ENCODE data around the gene DNAH2.

DNAH2 gene, protein sequence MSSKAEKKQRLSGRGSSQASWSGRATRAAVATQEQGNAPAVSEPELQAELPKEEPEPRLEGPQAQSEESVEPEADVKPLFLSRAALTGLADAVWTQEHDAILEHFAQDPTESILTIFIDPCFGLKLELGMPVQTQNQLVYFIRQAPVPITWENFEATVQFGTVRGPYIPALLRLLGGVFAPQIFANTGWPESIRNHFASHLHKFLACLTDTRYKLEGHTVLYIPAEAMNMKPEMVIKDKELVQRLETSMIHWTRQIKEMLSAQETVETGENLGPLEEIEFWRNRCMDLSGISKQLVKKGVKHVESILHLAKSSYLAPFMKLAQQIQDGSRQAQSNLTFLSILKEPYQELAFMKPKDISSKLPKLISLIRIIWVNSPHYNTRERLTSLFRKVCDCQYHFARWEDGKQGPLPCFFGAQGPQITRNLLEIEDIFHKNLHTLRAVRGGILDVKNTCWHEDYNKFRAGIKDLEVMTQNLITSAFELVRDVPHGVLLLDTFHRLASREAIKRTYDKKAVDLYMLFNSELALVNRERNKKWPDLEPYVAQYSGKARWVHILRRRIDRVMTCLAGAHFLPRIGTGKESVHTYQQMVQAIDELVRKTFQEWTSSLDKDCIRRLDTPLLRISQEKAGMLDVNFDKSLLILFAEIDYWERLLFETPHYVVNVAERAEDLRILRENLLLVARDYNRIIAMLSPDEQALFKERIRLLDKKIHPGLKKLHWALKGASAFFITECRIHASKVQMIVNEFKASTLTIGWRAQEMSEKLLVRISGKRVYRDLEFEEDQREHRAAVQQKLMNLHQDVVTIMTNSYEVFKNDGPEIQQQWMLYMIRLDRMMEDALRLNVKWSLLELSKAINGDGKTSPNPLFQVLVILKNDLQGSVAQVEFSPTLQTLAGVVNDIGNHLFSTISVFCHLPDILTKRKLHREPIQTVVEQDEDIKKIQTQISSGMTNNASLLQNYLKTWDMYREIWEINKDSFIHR (N-terminal part only)

DNA sequence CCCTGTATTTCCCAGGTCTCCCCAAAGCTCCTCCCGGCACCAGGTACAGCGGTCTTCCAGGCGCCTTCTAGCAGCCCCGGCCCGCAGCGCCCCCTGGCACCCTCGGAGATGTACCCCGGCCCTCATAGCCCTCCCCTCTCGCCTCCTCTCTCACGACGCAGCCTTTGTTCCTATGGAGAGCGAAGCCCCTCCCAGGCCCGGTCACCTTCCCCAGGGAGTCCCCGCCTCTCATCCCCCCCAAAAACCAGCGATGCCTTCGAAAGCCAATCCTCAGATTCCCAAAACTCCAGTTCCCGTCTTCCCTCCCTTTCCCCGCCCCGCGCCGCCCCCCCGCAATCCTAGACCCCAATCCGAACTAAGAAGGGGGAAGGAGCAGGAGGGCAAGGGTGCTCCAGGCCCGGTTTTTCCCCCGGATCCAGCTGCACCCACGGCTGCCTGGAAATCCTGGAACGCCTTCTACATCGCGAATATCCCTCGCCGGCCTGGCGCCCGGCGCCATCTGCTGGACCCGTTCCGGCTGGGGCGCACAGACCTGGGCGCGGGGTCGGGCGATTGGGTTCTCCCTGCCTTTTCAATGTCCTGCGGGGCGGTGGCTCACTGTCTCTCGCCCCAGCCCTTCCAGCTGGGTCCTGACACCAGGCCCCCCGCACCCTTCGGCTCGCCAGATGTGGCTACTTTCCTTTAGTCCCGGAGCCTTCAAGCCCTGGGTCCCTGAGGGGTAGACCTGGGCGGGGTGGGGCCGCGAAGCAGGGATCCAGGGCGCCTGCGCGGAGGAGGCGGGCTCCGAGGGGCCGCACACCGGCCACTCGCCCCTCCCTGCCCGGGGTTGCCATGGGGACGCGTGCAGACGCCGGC lies at the start of gene DNAH2:
Gene DNAH2 (plus strand): TSS at position 844 of the 855 bp plus-strand sequence. CDS start 1,991 bp downstream, outside the sequence.
- peak; percentile 82 to 86 for DNase-seq

DNA sequence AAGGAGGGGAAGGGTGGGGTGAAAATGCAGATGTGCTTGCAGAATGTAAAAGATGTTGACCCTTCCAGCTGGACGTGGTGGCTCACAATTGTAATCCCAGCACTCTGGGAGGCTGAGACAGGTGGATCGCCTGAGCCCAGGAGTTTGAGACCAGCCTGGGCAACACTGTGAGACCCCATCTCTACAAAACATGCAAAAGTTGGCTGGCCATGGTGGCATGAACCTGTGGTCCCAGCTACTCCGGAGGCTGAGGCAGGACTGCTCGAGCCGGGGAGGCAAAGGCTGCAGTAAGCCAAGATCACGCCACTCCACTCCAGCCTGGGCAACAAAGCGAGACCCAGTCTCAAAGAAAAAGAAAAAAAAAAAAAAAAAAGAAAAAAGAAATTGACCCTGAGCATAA lies 49.1 kb upstream of the DNAH2 start:
- DNase-seq = no peak

DNA sequence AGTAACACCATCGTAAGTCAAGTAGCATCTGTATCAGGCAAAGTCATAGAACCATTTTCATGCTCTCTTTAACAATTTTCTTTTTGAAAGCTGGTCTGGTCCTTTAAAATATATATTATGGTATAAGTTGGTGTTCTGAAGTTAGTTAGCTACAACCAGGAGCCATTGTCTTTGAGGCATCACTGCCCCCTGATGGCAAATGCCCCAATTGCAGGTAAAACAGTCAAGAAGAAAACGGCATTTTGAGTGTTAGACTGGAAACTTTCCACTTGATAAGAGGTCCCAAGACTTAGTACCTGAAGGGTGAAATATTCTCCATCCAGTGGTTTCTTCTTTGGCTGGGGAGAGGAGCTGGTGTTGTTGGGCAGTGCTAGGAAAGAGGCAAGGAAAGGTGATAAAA lies 44.3 kb upstream of the DNAH2 start:
- DNase-seq = no peak

DNA sequence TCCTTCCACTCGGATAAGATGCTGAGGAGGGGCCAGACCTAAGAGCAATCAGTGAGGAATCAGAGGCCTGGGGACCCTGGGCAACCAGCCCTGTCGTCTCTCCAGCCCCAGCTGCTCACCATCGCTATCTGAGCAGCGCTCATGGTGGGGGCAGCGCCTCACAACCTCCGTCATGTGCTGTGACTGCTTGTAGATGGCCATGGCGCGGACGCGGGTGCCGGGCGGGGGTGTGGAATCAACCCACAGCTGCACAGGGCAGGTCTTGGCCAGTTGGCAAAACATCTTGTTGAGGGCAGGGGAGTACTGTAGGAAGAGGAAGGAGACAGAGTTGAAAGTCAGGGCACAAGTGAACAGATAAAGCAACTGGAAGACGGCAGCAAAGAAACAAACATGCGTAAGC lies 42.6 kb upstream of the DNAH2 start:
- no peak for DNase-seq

DNA sequence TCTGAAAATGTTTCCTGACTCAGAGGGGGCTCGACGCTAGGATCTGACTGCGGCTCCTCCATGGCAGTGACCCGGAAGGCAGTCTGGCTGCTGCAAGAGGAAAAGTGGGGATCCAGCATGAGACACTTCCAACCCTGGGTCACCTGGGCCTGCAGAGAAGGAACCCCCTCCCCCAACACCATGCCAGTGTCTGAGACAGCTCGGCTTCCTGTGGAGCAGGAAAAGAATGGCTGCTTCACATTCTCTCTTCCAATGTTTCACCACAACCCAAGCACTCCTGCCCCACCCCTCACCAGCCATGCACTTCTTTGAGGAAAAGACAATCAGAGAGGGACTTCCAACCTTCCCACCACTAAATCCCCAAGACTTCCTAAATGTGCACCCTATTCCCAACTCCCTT lies 41.0 kb upstream of the DNAH2 start:
- DNase-seq = no peak

DNA sequence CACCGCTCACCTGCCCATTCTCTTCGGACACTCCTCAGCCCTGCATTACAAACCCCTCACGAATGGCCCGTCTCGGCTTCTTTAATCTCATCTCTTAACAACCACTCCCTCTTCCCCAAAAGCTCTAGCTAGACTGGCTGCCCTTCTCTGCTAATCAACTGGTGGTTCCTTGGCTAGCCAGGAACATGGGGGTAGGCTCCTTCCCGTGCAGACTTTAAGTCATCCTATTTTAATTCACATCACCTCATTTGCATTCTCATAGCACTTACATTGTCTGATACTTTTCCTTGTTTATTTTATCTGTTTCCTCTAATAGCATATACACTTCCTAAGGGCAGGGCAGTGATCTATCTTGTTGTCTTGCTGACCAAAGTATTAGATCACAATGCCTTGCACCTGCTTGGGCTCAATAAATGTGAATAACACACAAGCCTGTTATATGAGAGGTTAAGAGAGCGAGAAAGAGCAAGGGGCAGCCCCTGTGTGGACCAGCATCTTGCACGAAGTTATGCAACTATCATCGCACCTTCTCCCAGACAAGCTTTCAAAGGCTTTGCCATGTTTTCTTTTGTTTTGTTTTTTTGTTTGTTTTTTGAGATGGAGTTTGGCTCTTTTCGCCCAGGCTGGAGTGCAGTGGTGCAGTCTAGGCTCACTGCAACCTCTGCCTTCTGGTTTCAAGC lies 40.0 kb upstream of the DNAH2 start:
- no peak for DNase-seq

DNA sequence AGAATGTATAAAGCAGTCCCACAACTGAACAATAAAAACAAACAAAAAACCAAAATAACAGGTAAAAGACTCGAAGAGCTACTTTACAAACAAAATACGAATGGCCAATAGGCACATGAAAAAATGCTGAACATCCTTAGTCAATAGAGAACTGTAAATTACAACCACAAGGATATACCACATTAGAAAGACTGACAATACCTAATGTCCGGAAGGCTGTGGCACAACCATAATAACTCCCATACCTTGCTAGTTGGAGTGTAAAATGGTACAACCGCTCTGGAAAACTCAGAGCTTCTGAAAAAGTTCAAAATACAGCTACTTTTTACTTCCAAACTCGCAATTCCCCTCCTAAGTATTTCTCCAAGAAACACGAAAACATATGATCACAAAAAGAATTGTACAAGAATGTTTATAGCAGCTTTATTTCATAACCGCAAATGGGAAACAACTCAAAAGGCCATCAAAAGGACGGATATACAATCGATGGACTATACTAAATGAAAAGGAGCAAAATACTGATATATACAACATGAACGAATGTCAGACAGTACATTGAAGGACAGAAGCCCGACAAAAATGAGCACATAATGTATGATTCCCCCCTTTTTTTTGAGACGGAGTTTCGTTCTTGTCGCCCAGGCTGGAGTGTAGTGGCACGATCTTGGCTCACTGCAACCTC lies 32.6 kb upstream of the DNAH2 start:
- no peak for DNase-seq

DNA sequence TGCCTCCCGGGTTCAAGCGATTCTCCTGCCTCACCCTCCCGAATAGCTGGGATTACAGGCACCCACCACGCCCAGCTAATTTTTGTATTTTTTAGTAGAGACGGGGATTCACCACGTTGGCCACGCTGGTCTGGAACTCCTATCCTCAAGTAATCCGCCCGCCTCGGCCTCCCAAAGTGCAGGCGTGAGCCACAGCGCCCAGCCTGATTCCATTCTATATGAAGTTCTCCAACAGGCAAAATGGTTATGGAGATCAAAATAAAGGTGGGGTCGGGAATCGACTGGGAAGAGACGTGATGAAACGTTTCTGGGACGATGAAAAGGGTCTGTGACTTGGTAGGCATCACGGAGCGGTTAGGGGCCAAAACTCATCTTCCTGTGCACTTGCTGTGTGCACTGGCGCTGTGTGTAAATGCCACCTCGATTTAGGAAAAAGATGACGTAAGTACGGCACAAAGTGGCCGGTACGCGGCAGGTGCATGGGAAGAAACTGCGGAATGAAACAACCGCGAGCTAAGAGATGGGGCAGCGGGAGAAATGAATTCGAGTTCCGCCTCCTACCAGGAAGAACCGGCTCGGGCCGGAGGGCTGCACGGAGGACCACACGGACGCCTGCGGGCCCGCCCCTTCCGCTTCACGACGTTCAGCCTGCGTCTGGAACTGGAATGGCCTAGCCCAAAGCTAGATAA lies 31.9 kb upstream of the DNAH2 start:
- peak; percentile 84 to 89 for DNase-seq

DNA sequence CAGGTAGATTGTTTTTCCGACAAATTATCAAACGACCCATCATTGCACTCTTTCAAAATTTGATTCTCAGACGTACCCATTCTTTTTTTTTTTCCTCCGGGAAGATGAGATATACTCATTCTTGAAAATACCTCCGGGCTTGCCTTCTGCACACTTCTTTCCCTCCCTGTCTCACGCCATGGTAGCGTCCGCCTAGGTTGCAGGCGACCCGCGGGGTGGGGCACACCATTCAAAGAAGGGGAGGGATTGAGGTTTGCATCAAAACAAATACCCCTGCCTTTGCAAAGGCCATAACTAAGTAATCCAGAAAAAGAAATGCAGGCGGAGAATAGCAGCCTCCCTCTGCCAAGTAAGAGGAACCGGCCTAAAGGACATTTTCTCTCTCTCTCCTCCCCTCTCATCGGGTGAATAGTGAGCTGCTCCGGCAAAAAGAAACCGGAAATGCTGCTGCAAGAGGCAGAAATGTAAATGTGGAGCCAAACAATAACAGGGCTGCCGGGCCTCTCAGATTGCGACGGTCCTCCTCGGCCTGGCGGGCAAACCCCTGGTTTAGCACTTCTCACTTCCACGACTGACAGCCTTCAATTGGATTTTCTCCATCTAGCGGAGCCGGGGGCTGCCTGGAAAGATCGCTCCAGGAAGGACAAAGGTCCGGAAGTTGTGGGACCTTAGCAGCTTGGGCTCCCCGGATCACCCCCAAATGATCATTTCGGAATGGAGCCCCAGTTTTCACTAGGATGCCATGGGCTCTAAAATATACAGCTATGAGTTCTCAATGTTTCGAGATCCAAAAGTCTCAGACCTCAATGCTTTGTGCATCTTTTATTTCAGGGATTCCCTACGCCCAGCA lies 31.1 kb upstream of the DNAH2 start:
- DNase-seq = peak; percentile 78 to 82

DNA sequence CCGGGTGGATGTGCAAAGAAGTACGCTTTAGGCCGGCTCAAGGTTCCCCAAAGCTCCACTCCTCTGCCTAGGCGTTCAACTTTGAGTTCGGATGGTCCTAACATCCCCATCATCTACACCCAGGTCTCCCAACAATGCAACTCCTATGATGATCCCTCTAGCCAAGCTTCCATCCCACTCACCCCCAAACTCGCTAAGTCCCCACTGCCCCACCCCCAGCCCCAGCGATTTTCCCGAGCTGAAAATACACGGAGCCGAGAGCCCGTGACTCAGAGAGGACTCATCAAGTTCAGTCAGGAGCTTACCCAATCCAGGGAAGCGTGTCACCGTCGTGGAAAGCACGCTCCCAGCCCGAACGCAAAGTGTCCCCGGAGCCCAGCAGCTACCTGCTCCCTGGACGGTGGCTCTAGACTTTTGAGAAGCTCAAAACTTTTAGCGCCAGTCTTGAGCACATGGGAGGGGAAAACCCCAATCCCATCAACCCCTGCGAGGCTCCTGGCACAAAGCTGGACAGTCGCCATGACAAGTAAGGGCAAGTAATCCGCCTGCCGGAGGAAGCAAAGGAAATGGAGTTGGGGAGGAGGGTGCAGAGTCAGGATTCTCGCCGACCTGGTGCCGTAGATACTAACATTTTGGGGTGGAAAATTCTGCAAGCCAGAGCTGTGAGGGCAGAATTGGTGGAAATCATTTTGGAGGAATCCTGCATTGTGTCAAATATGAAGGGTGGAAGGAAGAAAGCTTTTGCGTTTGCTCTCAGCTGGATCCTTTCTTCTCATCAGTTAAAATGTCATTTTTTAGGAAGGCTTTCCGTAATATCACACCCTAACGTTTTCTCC lies 30.3 kb upstream of the DNAH2 start, which contains the start of gene TP53:
Gene TP53 (minus strand): TSS at position 419 of the 836 bp plus-strand sequence. CDS start 10,896 bp downstream, outside the sequence.
- peak; percentile 78 to 86 for DNase-seq

DNA sequence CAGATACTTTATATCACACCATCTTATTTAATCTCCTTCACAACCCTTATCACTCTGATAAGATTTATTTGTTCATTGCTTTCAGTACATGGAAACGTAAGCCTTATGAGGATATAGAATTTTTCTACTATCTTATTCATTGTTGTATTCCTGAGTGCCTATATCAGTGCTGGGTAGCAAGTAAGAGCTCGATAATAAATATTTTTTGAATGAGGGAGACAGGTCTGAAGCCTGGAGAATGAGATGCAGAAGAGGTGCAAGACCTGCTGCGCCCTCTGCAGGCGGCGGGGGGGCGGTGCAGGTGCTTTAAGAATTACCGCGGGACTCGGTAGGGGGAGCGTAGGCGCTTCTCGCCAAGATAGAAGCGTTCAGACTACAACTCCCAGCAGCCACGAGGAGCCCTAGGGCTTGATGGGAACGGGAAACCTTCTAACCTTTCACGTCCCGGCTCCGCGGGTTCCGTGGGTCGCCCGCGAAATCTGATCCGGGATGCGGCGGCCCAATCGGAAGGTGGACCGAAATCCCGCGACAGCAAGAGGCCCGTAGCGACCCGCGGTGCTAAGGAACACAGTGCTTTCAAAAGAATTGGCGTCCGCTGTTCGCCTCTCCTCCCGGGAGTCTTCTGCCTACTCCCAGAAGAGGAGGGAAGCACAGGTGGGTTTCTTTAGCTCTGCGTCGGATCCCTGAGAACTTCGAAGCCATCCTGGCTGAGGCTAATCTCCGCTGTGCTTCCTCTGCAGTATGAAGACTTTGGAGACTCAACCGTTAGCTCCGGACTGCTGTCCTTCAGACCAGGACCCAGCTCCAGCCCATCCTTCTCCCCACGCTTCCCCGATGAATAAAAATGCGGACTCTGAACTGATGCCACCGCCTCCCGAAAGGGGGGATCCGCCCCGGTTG lies 29.4 kb upstream of the DNAH2 start, which contains the start of gene WRAP53:
Gene WRAP53 (plus strand): TSS at position 570 of the 900 bp plus-strand sequence. CDS start 172 bp downstream, at position 742.
- DNase-seq = peak; percentile 85 to 94

DNA sequence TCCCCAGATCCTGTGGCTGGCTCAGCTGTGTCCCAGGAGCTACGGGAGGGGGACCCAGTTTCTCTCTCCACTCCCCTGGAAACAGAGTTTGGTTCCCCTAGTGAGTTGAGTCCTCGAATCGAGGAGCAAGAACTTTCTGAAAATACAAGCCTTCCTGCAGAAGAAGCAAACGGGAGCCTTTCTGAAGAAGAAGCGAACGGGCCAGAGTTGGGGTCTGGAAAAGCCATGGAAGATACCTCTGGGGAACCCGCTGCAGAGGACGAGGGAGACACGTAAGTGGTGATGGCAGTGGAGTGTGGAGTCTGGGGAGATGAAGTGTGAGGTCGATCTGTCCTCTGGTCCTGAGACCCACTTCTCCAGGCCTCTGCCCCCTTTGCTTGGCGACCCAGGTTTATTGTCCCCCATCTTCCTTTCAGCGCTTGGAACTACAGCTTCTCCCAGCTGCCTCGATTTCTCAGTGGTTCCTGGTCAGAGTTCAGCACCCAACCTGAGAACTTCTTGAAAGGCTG lies 28.7 kb upstream of the DNAH2 start:
- no peak for DNase-seq

DNA sequence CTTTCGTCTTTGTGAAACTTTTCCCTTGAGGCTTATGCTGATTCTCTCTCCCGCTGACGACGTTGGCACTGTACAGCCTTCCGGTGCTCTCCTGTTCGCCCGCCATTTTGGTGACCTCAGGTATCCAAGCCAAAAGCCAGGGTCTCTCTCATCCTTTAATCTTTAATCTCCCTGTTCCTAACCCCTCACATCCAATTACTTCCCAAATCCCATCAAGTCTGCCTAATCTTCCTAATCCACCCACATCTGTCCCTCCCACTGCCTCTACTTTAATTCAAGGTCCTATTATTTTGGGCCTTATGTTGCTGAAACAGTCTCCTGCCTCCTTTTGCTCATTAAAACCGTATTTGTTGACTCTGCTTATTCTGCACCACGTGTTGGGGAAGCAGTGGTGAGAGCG lies 22.0 kb upstream of the DNAH2 start:
- no peak for DNase-seq

DNA sequence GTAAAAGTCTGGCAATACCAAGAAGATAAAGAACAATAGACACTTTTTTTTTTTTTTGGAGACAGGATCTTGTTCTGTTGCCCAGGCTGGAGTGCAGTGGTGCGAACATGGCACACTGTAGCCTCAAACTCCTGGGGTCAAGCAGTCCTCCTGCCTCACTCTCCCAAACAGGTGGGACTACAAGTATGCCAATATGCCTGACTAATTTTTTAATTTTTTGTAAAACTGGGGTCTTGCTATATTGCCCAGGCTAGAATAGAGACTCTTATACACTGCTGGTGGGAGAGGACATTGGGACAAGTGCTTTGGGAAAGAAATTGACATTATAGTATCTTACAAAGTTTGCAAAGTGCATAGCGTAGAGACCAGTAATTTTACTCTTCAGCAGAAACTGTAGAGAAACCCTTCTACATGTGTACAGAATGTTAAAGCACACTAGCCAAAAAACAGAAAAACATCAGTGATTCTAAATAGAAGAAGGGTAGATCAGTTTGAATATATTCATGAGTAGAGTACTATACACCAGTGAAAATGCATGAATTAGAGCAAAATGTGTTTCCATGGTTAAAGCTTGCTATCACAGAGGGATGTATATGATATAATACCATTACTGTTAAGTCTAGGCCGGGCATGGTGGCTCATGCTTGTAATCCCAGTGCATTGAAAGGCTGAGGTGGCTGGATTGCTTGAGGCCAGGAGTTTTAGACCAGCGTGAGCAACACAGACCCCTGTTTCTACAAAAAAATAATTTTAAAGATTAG lies 19.5 kb upstream of the DNAH2 start:
- DNase-seq = no peak

DNA sequence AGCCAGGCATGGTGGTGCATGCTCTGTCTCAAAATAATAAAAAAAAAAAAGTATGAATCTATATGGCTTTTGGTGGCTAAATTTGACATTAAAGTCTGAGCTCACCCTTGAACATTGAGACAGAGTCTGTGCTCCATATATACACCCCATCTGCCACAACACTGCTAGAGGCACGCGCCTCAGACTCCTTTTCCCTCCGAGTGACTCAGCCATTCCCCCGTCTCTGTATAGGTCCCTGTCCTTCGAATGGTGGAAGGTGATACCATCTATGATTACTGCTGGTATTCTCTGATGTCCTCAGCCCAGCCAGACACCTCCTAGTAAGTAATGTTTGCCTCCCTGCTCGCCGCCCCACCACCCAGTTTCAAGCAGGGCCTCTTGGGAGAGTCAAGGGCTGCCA lies 17.0 kb upstream of the DNAH2 start:
- no peak for DNase-seq

DNA sequence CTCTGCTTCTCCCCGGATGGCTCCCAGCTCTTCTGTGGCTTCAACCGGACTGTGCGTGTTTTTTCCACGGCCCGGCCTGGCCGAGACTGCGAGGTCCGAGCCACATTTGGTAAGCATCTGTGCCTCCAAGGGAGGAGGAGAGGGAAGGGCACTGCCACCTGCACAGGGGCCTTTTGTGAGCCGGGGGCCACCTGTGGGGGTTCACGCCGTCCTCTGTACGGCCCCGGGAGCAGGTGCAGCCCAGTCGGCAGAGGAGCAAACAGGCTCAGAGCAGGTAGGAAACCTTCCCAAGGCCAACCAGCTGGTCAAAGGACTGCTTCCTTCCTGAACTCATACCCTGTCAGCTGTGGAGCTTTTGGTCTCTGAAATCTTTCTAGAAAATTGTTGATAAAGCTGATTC lies 15.9 kb upstream of the DNAH2 start:
- DNase-seq = no peak

DNA sequence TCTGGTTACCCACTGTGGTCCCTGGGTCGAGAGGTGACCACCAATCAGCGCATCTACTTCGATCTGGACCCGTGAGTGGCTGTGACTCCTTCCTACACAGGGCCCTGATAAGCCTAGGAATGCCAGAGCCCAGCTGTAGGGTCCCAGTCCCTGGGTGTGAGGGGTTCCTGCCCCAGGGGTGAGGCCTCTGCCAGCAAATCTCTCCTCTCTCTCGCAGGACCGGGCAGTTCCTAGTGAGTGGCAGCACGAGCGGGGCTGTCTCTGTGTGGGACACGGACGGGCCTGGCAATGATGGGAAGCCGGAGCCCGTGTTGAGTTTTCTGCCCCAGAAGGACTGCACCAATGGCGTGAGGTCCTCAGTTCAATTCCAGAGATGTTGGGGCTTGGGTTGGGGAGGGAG lies 14.8 kb upstream of the DNAH2 start:
- DNase-seq = no peak

Data from NCI-H2081 (cell line).